Fibroblast of lung (primary cell): Measurements from ENCODE around the gene CADM2. TPM values are rescaled to one million over a fixed set of nuclear protein-coding genes. Genes with fewer than 3 reads are reported as not detected.

Experiments
- DNase-seq, 2 donors: peaks; one replicate each; pipeline versions ENCODE4 v3.0.0 to v3.0.0-alpha.2; 2010; ENCODE audit warnings: low read depth in 2 of 2
- H2AFZ ChIP-seq: 2 replicates; pipeline ENCODE4 v1.5.1; 2012; ENCODE audit warnings: low read length, control low read depth, inconsistent platforms
- H3K27ac ChIP-seq: 2 replicates; pipeline ENCODE4 v1.5.1; 2011; ENCODE audit warnings: low read length, control low read depth; ENCODE audit not compliant: insufficient read depth
- H3K27me3 ChIP-seq: 2 replicates; pipeline ENCODE4 v1.5.1; 2011; ENCODE audit warnings: mild to moderate bottlenecking, low read length; ENCODE audit not compliant: control insufficient read depth, insufficient read depth
- H3K36me3 ChIP-seq: 2 replicates; pipeline ENCODE4 v1.5.1; 2011; ENCODE audit warnings: low read length; ENCODE audit not compliant: control insufficient read depth, insufficient read depth
- H3K4me1 ChIP-seq: 2 replicates; pipeline ENCODE4 v1.5.1; 2011; ENCODE audit warnings: low read length; ENCODE audit not compliant: control insufficient read depth, insufficient read depth; ENCODE audit errors: extremely low read depth
- H3K4me2 ChIP-seq: 2 replicates; pipeline ENCODE4 v1.5.1; 2011; ENCODE audit warnings: low read length, control low read depth; ENCODE audit not compliant: insufficient read depth; ENCODE audit errors: extremely low read depth
- H3K4me3 ChIP-seq, 4 experiments: fragments of 200-600 bp in 1 of 4; sonication (generic) in 1 of 4; replicated peaks in 1 of 4; 2 replicates each; pipeline ENCODE4 v1.5.1; 2011 to 2016; ENCODE audit warnings: low read length in 4 of 4, low read depth in 3 of 4, mild to moderate bottlenecking in 3 of 4, control low read depth in 2 of 4, inconsistent platforms in 1 of 4, mixed read lengths in 1 of 4; ENCODE audit not compliant: insufficient read depth in 1 of 4; ENCODE audit errors: control extremely low read depth in 1 of 4
- H3K79me2 ChIP-seq: 2 replicates; pipeline ENCODE4 v1.5.1; 2012; ENCODE audit warnings: mild to moderate bottlenecking, low read length, inconsistent platforms; ENCODE audit not compliant: control insufficient read depth, insufficient read depth
- H3K9ac ChIP-seq: 2 replicates; pipeline ENCODE4 v1.5.1; 2011; ENCODE audit warnings: mild to moderate bottlenecking, low read length, control low read depth; ENCODE audit not compliant: insufficient read depth
- H3K9me3 ChIP-seq: 2 replicates; pipeline ENCODE4 v1.5.1; 2012; ENCODE audit warnings: low read depth, low read length; ENCODE audit not compliant: control insufficient read depth, insufficient read depth
- H4K20me1 ChIP-seq: 2 replicates; pipeline ENCODE4 v1.5.1; 2011; ENCODE audit warnings: low read length; ENCODE audit not compliant: control insufficient read depth, insufficient read depth; ENCODE audit errors: extremely low read depth
- CTCF ChIP-seq, 2 donors: IDR thresholded peaks in 1 of 2; conservative IDR thresholded peaks in 1 of 2; 1 replicate in 1 of 2; 2 replicates in 1 of 2; pipeline ENCODE4 v1.5.1; 2011 to 2012; ENCODE audit warnings: low read length in 2 of 2, control low read depth in 1 of 2, inconsistent platforms in 1 of 2, low read depth in 1 of 2, mild to moderate bottlenecking in 1 of 2
- EZH2 ChIP-seq: IDR thresholded peaks from 2 replicates; pipeline ENCODE4 v1.5.1; 2012; ENCODE audit warnings: low read length, control low read depth, mild to moderate bottlenecking; ENCODE audit errors: missing control alignments
- polyA plus RNA-seq, 2 donors: library from polyadenylated mRNA; depleted of rRNA in 1 of 2; stranded (reverse) in 1 of 2; unstranded in 1 of 2; fragments of >200 nt; gene quantifications; 2 replicates each; pipeline ENCODE4 v1.2.1, GENCODE V29; 2011 to 2012; ENCODE audit warnings: missing spikeins in 1 of 2
- total RNA-seq: library from RNA; depleted of rRNA; stranded (reverse); fragments of >200 nt; gene quantifications from 2 replicates; pipeline ENCODE4 v1.2.1, GENCODE V29; 2014

The CADM2 gene
- total and polyA plus RNA-seq, 2 donors (not counting 1 experiment from before 2014, with no cell fraction given): under 0.01 to 0.12 TPM

- Histone ChIP-seq H3K27me3 (no peaks in the 10 kb centered on the region), H3K4me2 (no peak overlapping the region), H3K4me3 (no peak overlapping the region), H3K36me3 (no peaks in the 10 kb centered on the region), H3K9me3 (no peaks in the 10 kb centered on the region), H2AFZ (no peak overlapping the region), H3K4me1 (no peaks in the 10 kb centered on the region), H3K27ac (no peak overlapping the region), H3K9ac (no peak overlapping the region), H3K79me2 (no peaks in the 10 kb centered on the region), H4K20me1 (no peaks in the 10 kb centered on the region)
- no peak for DNase-seq
- TF ChIP-seq EZH2 (no peak), CTCF (conservative IDR thresholded peaks at IDR 0.05 in 1 of 2, IDR thresholded peaks at IDR 0.05 in 1 of 2; ENCODE audit: low read depth in 1 of 2, low read length in 2 of 2) (no peak)
Measured at GRCh38 chr3:85838921-85839320, 880.1 kb downstream of the CADM2 start.

GRCh38 chr3:85842081-85842480 is 883.3 kb downstream of the CADM2 start:
- no peak for TF ChIP-seq CTCF (conservative IDR thresholded peaks at IDR 0.05 in 1 of 2, IDR thresholded peaks at IDR 0.05 in 1 of 2; ENCODE audit: low read depth in 1 of 2, low read length in 2 of 2)
- TF ChIP-seq EZH2: no peak
- Histone ChIP-seq H2AFZ (no peak overlapping the region), H3K27me3 (no peaks in the 10 kb centered on the region), H3K4me1 (no peaks in the 10 kb centered on the region), H3K27ac (no peak overlapping the region), H3K4me2 (no peak overlapping the region), H3K9me3 (no peaks in the 10 kb centered on the region), H3K36me3 (no peaks in the 10 kb centered on the region), H3K79me2 (no peaks in the 10 kb centered on the region), H3K9ac (no peak overlapping the region), H3K4me3 (no peak overlapping the region), H4K20me1 (no peaks in the 10 kb centered on the region)
- no peak for DNase-seq

- no peaks in the 10 kb centered on the region for H3K36me3 ChIP-seq
- no peaks in the 10 kb centered on the region for H3K9me3 ChIP-seq
- no peaks in the 10 kb centered on the region for H3K4me1 ChIP-seq
- peak in 1 of 2 donors; percentile 7 for DNase-seq
- H3K79me2 ChIP-seq: no peaks in the 10 kb centered on the region
- no peak overlapping the region for H2AFZ ChIP-seq
- H3K27ac ChIP-seq: no peak overlapping the region
- H3K9ac ChIP-seq: no peak overlapping the region
- TF ChIP-seq CTCF (conservative IDR thresholded peaks at IDR 0.05 in 1 of 2, IDR thresholded peaks at IDR 0.05 in 1 of 2; ENCODE audit: low read depth in 1 of 2, low read length in 2 of 2) (no peak), EZH2 (no peak)
- no peaks in the 10 kb centered on the region for H3K27me3 ChIP-seq
- H4K20me1 ChIP-seq: no peaks in the 10 kb centered on the region
- no peak overlapping the region for H3K4me3 ChIP-seq
- no peak overlapping the region for H3K4me2 ChIP-seq
Measured at GRCh38 chr3:85846940-85847339, 888.2 kb downstream of the CADM2 start.
